Measurements from ENCODE around the gene DFFA.

DFFA gene, protein sequence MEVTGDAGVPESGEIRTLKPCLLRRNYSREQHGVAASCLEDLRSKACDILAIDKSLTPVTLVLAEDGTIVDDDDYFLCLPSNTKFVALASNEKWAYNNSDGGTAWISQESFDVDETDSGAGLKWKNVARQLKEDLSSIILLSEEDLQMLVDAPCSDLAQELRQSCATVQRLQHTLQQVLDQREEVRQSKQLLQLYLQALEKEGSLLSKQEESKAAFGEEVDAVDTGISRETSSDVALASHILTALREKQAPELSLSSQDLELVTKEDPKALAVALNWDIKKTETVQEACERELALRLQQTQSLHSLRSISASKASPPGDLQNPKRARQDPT

DNA sequence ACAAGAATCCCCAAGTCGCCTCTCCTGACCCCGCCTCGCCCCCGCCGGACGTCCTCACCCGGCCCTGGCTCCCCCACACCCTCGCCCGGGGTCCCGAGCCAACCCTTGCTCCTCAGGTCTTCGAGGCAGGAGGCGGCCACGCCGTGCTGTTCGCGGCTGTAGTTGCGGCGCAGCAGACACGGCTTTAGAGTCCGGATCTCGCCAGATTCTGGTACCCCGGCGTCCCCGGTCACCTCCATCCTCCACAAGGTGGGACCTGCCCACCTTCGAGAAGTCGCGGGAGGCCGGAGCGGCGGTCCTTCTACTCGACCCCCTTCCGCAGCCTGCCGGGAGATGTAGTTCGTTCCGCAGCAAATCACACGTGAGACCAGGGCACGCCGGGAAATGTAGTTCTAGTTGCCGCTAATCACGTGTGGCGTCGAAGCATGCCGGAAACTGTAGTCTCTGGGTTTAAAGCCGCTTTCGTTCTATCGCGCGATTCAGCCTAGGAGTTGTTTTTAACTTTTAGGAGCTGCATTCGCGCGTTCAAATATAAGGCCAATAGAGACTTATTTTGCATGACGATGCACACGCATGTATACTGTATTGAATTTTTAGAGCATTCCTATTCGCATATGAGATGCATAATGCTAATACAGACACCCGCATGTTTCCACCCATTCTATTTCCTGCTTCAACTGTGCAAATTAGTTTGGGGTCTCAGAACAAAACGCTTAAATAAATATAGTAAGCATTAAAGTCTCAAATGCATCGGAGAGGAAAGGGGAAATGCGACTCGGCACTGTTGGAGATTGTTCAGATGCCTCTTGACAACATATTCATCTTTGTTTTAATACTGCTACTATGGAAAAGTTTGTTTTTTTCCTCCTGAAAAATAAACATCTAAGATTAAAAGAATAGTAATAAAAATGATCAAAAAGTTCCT is at the start of gene DFFA:
TSS of gene DFFA (minus strand) at position 310 of the 925 bp plus-strand sequence. CDS start at position 239, 71 bp downstream.
- intact Hi-C loops (cut with micrococcal nuclease) = no loop called here
- no peaks in the 10 kb centered on the region for H3K27me3 Mint-ChIP-seq
- H3K9me3 Mint-ChIP-seq = no peaks in the 10 kb centered on the region
- peak within 1 kb of the TSS; percentile 93 for H3K4me3 Mint-ChIP-seq
- H3K36me3 Mint-ChIP-seq (ENCODE audit: low read depth) = peaks cover 31% of the 10 kb centered on the region
- H3K4me1 Mint-ChIP-seq (ENCODE audit: low read depth) = peaks cover 34% of the 10 kb centered on the region
- H3K27ac Mint-ChIP-seq = peak within 1 kb of the TSS; percentile 89

GRCh38 chr1:10521537-10522157 is 49.3 kb upstream of the DFFA start:
- peaks cover 7% of the 10 kb centered on the region for H3K36me3 Mint-ChIP-seq (ENCODE audit: low read depth)
- no peaks in the 10 kb centered on the region for H3K27me3 Mint-ChIP-seq
- H3K4me1 Mint-ChIP-seq (ENCODE audit: low read depth) = peaks cover 40% of the 10 kb centered on the region
- H3K27ac Mint-ChIP-seq = peak overlapping the region; percentile 24
- no peaks in the 10 kb centered on the region for H3K9me3 Mint-ChIP-seq
- intact Hi-C loops (cut with micrococcal nuclease) = no loop called here
- H3K4me3 Mint-ChIP-seq = no peak overlapping the region

GRCh38 chr1:10520952-10521351 is 48.6 kb upstream of the DFFA start:
- H3K27ac Mint-ChIP-seq = peak overlapping the region; percentile 24
- H3K27me3 Mint-ChIP-seq = no peaks in the 10 kb centered on the region

DNA sequence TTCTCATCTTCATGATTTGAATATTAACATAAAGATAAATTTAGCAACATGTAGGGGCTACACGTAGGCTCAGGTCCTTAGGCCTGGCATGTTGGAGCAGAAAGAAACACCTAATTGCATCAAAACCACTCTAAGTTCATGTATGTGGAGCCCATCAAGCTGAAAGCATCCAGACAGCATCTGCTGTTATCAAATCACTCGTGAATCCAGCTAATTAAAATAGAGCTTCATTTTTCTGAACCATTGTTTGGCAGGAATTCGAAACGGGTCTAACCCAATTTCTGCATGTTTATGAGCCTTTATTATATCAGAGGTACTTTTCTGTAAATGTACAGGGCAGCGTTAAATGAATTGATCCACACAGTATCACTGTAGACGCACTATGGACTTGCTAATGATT is 48.2 kb upstream of the DFFA start:
- Mint-ChIP-seq H3K27me3 (no peaks in the 10 kb centered on the region), H3K4me3 (no peak overlapping the region), H3K4me1 (ENCODE audit: low read depth) (peaks cover 50% of the 10 kb centered on the region), H3K36me3 (ENCODE audit: low read depth) (peaks cover 7% of the 10 kb centered on the region), H3K9me3 (no peaks in the 10 kb centered on the region), H3K27ac (peak overlapping the region; percentile 34)
- intact Hi-C loops (cut with micrococcal nuclease) = no loop called here

More at GRCh38 chr1:10520952-10521351, 48.6 kb upstream of the DFFA start:
- H3K4me3 Mint-ChIP-seq = no peak overlapping the region
- H3K36me3 Mint-ChIP-seq (ENCODE audit: low read depth) = peaks cover 7% of the 10 kb centered on the region
- H3K4me1 Mint-ChIP-seq (ENCODE audit: low read depth) = peaks cover 46% of the 10 kb centered on the region
- no peaks in the 10 kb centered on the region for H3K9me3 Mint-ChIP-seq
- intact Hi-C loops (cut with micrococcal nuclease) = no loop called here

DNA sequence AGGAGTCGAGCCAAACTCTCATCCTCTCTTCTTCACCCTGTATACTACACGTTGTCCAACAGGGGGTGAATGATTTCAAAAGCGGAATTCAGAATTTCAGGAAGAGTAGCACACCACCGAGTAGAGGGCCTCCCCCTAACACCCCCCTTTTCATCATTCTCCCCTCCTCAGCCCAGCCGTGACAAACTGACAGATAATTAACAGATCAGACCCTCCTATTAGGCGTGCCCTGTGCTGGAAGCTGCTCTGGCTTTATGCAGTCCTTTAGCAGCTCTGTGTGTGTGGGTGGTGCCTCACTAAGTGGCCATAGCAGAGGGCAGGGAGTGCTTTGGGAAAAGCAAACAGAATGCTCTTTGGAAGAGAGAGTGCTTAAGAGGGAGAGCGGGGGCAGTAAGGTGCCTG is 46.7 kb upstream of the DFFA start:
- peak overlapping the region; percentile 50 for H3K27ac Mint-ChIP-seq
- H3K4me1 Mint-ChIP-seq (ENCODE audit: low read depth) = peaks cover 58% of the 10 kb centered on the region
- no peaks in the 10 kb centered on the region for H3K27me3 Mint-ChIP-seq
- peaks cover 7% of the 10 kb centered on the region for H3K36me3 Mint-ChIP-seq (ENCODE audit: low read depth)
- no peak overlapping the region for H3K4me3 Mint-ChIP-seq
- no peaks in the 10 kb centered on the region for H3K9me3 Mint-ChIP-seq
- intact Hi-C loops (cut with micrococcal nuclease) = no loop called here

GRCh38 chr1:10517677-10517982 is 45.3 kb upstream of the DFFA start:
- Mint-ChIP-seq H3K4me1 (ENCODE audit: low read depth) (peaks cover 55% of the 10 kb centered on the region), H3K36me3 (ENCODE audit: low read depth) (peaks cover 7% of the 10 kb centered on the region), H3K27ac (peak overlapping the region; percentile 81), H3K27me3 (no peaks in the 10 kb centered on the region), H3K4me3 (no peak overlapping the region), H3K9me3 (no peaks in the 10 kb centered on the region)
- intact Hi-C loops (cut with micrococcal nuclease) = no loop called here

DNA sequence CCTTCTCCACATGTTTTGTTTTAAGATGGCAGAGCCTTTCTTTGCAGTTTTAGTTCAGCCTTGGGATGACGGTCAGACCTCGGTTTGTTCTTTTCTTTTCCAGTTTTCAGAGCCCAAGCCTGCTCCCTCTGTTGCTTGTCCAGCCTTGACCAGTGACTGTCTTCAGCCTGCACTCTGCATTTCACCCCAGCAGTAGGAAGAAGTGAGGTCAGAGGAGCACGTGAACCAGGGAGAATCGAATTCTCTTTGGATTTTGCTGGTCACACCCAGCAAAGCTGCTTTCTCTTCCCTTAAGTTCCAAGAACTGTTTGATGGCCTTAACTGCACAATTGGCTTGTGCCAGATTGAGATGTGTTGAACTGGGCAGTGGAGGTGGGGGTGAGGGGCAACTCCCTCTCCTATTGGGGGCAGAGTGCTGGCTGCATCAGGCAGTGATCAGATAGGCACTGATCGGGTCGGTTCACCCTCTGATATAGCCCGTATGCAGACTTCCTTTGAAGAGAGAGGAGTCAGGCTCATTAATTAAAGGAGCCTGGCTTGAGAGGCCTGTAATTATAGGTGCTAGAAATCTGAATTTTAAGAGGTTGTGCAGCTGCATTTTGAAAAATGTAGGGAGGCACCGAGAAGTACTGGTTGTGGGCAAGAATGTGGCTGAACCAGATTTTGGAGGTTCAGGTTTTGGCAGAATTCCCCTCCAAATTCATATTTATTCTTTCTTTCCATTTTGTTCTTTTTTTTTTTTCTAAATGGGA is 44.8 kb upstream of the DFFA start:
- Mint-ChIP-seq H3K4me1 (ENCODE audit: low read depth) (peaks cover 55% of the 10 kb centered on the region), H3K9me3 (no peaks in the 10 kb centered on the region), H3K27me3 (no peaks in the 10 kb centered on the region), H3K4me3 (no peak overlapping the region), H3K27ac (peak overlapping the region; percentile 81), H3K36me3 (ENCODE audit: low read depth) (peaks cover 7% of the 10 kb centered on the region)
- intact Hi-C loops (cut with micrococcal nuclease) = no loop called here

DNA sequence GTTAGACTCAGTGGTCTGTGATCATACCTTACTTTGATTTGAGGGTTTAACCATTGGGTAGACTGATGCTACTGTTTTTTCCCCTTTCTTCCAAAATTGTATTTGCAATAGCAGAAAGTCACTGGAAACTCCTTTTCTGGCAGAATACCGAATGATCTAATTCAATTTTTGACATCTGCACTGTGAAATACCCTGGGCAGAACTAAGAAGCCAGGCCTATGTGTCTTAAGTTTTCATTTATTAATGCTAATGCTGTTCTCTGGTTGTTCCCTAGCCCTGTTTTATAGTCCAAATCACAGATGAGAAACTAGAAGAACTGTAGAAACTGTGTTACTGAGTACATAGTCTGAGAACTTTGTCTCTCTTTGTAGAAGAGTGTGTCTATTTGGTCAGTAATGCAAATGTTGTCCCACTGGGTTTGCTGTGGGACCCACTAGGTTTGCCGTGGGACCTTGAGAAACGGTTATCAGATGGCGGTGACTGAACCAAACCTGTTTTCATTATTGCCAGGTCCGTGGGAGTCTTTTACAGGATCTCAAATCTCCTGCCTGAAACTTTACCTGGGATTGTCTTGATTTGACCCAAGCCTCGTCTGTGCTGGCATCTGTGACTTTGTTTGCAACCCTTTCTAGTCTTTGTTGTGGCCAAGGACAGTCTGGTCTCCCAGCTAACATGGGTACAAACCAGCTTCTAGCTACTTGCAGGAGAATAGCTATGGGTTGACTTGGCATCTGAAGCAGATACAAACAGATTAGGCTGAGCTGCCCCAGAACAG is 43.8 kb upstream of the DFFA start:
- H3K27me3 Mint-ChIP-seq = no peaks in the 10 kb centered on the region
- intact Hi-C loops (cut with micrococcal nuclease) = no loop called here
- H3K9me3 Mint-ChIP-seq = no peaks in the 10 kb centered on the region
- H3K4me1 Mint-ChIP-seq (ENCODE audit: low read depth) = peaks cover 58% of the 10 kb centered on the region
- H3K4me3 Mint-ChIP-seq = no peak overlapping the region
- H3K36me3 Mint-ChIP-seq (ENCODE audit: low read depth) = peaks cover 7% of the 10 kb centered on the region
- H3K27ac Mint-ChIP-seq = peak overlapping the region; percentile 81

DNA sequence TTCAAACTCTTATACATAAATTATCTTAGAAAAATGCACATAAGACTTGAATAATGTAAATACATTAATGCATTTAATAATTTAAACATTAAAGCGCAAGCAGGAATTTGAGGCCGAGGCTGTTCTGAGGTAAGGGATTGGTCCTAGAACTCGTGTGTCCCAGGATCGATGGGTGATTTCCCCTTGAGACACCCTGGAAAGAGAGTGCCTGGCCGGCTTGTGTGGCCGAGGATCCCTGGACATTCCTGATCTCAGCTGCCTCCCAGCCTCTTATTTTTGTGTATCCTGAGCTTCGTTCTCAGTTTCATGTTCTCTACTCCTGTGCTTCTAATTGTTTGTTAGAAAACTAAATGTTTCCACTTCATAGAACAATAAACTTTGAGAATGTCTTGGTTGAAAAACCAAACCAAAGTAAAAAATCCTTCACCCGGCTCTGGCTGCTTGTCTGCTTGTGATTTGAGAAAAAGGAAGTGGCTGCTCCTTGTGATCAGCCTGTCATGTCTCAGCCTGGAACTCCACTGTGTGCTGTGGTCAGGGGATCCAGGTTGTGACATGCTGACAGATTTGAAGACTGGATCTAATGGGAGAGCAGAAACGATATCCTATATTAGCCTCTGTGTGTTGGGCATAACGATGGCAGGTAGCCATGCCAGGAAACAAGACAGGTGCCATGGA is 43.1 kb upstream of the DFFA start:
- H3K4me3 Mint-ChIP-seq = no peak overlapping the region
- intact Hi-C loops (cut with micrococcal nuclease) = no loop called here
- H3K4me1 Mint-ChIP-seq (ENCODE audit: low read depth) = peaks cover 59% of the 10 kb centered on the region
- peaks cover 7% of the 10 kb centered on the region for H3K36me3 Mint-ChIP-seq (ENCODE audit: low read depth)
- H3K27me3 Mint-ChIP-seq = no peaks in the 10 kb centered on the region
- no peaks in the 10 kb centered on the region for H3K9me3 Mint-ChIP-seq
- peak overlapping the region; percentile 74 for H3K27ac Mint-ChIP-seq

GRCh38 chr1:10514490-10515235 is 42.3 kb upstream of the DFFA start:
- intact Hi-C loops (cut with micrococcal nuclease) = loop anchor here (1.0 to 5.0 kb wide), 2 partner anchors 178 to 353 kb away; no protein-coding TSS in a partner anchor
- Mint-ChIP-seq H3K27ac (peak overlapping the region; percentile 55), H3K36me3 (ENCODE audit: low read depth) (peaks cover 3% of the 10 kb centered on the region), H3K27me3 (no peaks in the 10 kb centered on the region), H3K4me1 (ENCODE audit: low read depth) (peaks cover 63% of the 10 kb centered on the region), H3K4me3 (no peak overlapping the region), H3K9me3 (no peaks in the 10 kb centered on the region)

DNA sequence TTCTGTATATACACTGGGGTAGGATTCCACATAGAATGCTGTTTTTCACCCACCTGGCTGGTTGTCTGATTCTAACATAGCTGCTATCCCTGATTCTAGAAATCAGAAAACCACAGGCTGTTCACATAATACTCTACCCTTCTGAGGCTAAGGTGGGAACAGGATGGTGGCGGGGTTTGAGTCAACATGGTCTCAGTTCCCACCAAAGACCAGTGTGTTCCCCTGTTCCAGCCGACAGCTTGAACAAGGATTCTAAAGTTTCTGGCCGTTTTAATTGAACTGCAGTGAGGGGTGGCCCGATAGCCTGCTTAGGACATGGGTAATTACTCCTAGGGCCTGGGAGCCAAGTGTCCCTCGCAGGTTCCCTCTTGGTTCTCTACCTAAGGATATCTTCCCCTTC is 40.9 kb upstream of the DFFA start:
- no peak overlapping the region for H3K27ac Mint-ChIP-seq
- intact Hi-C loops (cut with micrococcal nuclease) = loop anchor here (5.0 kb wide), 1 partner anchor 179 kb away; no protein-coding TSS in a partner anchor

GRCh38 chr1:10511494-10511885 is 39.2 kb upstream of the DFFA start:
- intact Hi-C loops (cut with micrococcal nuclease) = loop anchor here (5.0 kb wide), 1 partner anchor 181 kb away; no protein-coding TSS in a partner anchor
- H3K9me3 Mint-ChIP-seq = no peaks in the 10 kb centered on the region

More for the DNA sequence above, 40.9 kb upstream of the DFFA start:
- peaks cover 52% of the 10 kb centered on the region for H3K4me1 Mint-ChIP-seq (ENCODE audit: low read depth)
- H3K4me3 Mint-ChIP-seq = no peak overlapping the region
- H3K36me3 Mint-ChIP-seq (ENCODE audit: low read depth) = no peaks in the 10 kb centered on the region
- H3K9me3 Mint-ChIP-seq = no peaks in the 10 kb centered on the region
- no peaks in the 10 kb centered on the region for H3K27me3 Mint-ChIP-seq

More at GRCh38 chr1:10511494-10511885, 39.2 kb upstream of the DFFA start:
- no peak overlapping the region for H3K27ac Mint-ChIP-seq
- H3K27me3 Mint-ChIP-seq = no peaks in the 10 kb centered on the region
- H3K36me3 Mint-ChIP-seq (ENCODE audit: low read depth) = no peaks in the 10 kb centered on the region
- H3K4me1 Mint-ChIP-seq (ENCODE audit: low read depth) = peaks cover 35% of the 10 kb centered on the region
- H3K4me3 Mint-ChIP-seq = no peak overlapping the region

Measured in dendritic cell treated with granulocyte-macrophage colony-stimulating factor and Interleukin-4, amounts not matched to agents 40 ng/mL and 50 ng/mL, for 4 days (primary cell).